OCI-LY3 (cell line): ENCODE results near the gene LNX1.

Experiments
- EZH2phosphoT487 ChIP-seq: fragments of 200-600 bp; shearing (Covaris generic); IDR thresholded peaks from 2 replicates; pipeline ENCODE4 v1.6.1; 2018; ENCODE audit warnings: antibody characterized with exemption, mixed run types, low read depth
- TF ChIP-seq, protein P1 (sequence below): fragments of 200-600, 300-600 bp; sonication (generic); IDR thresholded peaks from 2 replicates; pipeline ENCODE4 v1.5.1; 2014; ENCODE audit warnings: antibody characterized with exemption, low read length, low read depth

DNA sequence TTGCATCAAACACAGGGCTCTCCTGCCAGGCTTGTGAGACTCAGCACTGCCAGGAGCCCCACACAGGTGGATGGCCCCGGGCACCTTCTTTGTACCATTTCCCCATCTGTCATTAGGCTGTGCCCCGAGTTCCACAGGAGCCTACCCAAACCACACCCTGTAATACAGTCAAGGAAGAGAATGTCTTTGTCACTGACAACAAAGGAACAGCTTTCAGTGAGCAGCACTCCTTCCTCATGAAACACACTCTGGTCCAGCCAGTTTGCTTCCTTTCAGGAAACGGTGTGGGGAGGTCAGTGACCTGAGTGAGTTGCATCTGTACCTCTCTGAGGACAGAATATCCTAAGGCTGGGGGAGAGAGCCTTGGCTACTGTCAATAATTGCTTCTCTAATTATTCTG lies 53.7 kb downstream of the LNX1 start:
- TF ChIP-seq, protein P1, sequence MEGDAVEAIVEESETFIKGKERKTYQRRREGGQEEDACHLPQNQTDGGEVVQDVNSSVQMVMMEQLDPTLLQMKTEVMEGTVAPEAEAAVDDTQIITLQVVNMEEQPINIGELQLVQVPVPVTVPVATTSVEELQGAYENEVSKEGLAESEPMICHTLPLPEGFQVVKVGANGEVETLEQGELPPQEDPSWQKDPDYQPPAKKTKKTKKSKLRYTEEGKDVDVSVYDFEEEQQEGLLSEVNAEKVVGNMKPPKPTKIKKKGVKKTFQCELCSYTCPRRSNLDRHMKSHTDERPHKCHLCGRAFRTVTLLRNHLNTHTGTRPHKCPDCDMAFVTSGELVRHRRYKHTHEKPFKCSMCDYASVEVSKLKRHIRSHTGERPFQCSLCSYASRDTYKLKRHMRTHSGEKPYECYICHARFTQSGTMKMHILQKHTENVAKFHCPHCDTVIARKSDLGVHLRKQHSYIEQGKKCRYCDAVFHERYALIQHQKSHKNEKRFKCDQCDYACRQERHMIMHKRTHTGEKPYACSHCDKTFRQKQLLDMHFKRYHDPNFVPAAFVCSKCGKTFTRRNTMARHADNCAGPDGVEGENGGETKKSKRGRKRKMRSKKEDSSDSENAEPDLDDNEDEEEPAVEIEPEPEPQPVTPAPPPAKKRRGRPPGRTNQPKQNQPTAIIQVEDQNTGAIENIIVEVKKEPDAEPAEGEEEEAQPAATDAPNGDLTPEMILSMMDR = no peak
- no peak for TF ChIP-seq EZH2phosphoT487
